Astrocyte (in vitro differentiated cells and primary cell): ENCODE measurements around the gene AGPAT3.

ENCODE experiments used
- CTCF ChIP-seq: IDR thresholded peaks from 2 replicates; pipeline ENCODE4 v1.5.1; 2011; ENCODE audit warnings: low read depth, mild to moderate bottlenecking, inconsistent platforms, low read length, moderate library complexity; ENCODE audit not compliant: insufficient read depth
- EZH2 ChIP-seq: IDR thresholded peaks from 2 replicates; pipeline ENCODE4 v1.6.1; 2012; ENCODE audit warnings: mild to moderate bottlenecking, low read length, inconsistent platforms; ENCODE audit not compliant: insufficient read depth

DNA sequence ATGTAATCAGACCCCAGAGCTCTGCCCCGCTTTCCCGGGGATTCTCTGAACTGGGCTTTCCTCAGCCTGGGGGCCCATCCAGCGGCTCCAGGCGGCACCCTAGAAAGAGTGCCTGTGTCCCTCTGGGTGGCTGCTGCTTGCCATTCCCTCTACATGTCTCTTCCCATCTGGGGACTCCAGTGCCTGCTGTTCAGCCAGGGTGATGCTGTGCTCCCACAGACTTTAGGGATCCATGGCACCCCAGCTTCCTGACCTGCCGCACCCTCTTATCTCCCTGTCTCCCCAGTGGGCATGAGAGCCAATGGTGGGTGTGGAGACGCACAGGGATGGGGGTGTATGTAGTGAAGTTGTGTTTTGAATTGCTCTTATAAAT, 163.2 kb downstream of the AGPAT3 start:
- TF ChIP-seq CTCF (no peak), EZH2 (no peak)
